NT2/D1 (cell line): Measurements from ENCODE around the gene PHC1.
A peak's percentile ranks its signal among the peaks of the same experiment; 100 is the strongest.

Experiments used
- DNase-seq: peaks from one replicate; pipeline ENCODE4 v3.0.0-alpha.2; 2011; ENCODE audit warnings: low read depth, low spot score
- H3K27me3 ChIP-seq: 2 replicates; pipeline ENCODE4 v1.6.0; 2011; ENCODE audit warnings: mild to moderate bottlenecking; ENCODE audit not compliant: insufficient read length, insufficient read depth
- H3K36me3 ChIP-seq: 2 replicates; pipeline ENCODE4 v1.6.1; 2011; ENCODE audit warnings: mild to moderate bottlenecking, low read length, mixed read lengths; ENCODE audit not compliant: insufficient read depth, insufficient read length
- H3K4me1 ChIP-seq: 2 replicates; pipeline ENCODE4 v1.5.1; 2011; ENCODE audit not compliant: insufficient read depth, insufficient read length
- H3K4me3 ChIP-seq: 2 replicates; pipeline ENCODE4 v1.5.1; 2011; ENCODE audit warnings: low read depth; ENCODE audit not compliant: insufficient read length
- H3K9ac ChIP-seq: 2 replicates; pipeline ENCODE4 v1.6.0; 2011; ENCODE audit warnings: low read depth; ENCODE audit not compliant: insufficient read length
- H3K9me3 ChIP-seq: 2 replicates; pipeline ENCODE4 v1.5.1; 2011; ENCODE audit warnings: mild to moderate bottlenecking, low read length; ENCODE audit not compliant: insufficient read depth
- SUZ12 ChIP-seq: IDR thresholded peaks from 2 replicates; pipeline ENCODE4 v1.6.1; 2011; ENCODE audit not compliant: insufficient read length, insufficient read depth; ENCODE audit errors: extremely low read depth
- YY1 ChIP-seq: IDR thresholded peaks from 2 replicates; pipeline ENCODE4 v1.6.1; 2011; ENCODE audit not compliant: insufficient read length, insufficient read depth
- ZNF274 ChIP-seq: IDR thresholded peaks from 2 replicates; pipeline ENCODE4 v1.6.1; 2011; ENCODE audit warnings: mild to moderate bottlenecking, low read depth, low read length

Gene PHC1

DNA sequence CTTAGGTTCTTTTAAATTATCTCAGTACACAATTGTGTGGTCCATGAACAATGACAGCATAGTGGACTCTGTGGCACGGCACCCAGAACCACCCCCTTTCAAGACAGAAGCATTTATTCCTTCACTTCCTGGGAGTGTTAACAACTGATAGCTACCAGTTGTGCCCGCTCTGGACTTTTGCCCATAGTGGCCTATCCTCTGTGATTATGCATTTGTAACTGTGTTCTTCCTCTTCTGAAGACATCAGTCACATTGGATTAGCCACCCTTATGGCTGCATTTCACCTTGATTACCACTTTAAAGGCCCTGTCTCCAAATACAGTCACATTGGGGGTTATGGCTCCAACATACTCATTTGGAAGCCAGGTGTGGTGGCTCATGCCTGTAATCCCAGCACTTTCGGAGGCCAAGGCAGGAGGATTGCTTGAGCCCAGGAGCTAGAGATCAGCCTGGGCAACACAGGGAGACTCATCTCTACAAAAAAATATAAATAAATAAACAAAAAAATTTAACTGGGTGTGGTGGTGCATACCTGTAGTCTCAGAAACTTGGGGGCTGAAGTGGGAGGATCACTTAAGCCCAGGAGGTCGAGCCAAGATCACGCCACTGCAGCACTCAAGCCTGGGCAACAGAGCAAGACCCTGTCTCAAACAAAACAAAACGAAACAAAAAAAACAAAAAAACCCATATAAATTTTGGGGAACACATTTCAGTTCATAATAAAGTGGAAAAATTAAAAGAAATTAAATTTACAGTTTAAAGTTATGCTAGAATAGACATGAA, 27.6 kb upstream of the PHC1 start:
- Histone ChIP-seq H3K9ac (no peak overlapping the region), H3K4me3 (no peak overlapping the region), H3K27me3 (no peaks in the 10 kb centered on the region), H3K9me3 (peaks cover 9% of the 10 kb centered on the region; the same call in 1 of the 2 replicates), H3K4me1 (peaks cover 2% of the 10 kb centered on the region), H3K36me3 (no peaks in the 10 kb centered on the region)
- TF ChIP-seq YY1 (no peak), SUZ12 (no peak), ZNF274 (no peak)
- DNase-seq: no peak

GRCh38 chr12:8887285-8887715, 27.0 kb upstream of the PHC1 start:
- Histone ChIP-seq H3K9ac (no peak overlapping the region), H3K36me3 (no peaks in the 10 kb centered on the region), H3K4me3 (no peak overlapping the region), H3K4me1 (no peaks in the 10 kb centered on the region), H3K27me3 (no peaks in the 10 kb centered on the region), H3K9me3 (peaks cover 9% of the 10 kb centered on the region; the same call in 1 of the 2 replicates)
- no peak for TF ChIP-seq ZNF274
- no peak for TF ChIP-seq YY1
- TF ChIP-seq SUZ12: no peak
- DNase-seq: no peak

DNA sequence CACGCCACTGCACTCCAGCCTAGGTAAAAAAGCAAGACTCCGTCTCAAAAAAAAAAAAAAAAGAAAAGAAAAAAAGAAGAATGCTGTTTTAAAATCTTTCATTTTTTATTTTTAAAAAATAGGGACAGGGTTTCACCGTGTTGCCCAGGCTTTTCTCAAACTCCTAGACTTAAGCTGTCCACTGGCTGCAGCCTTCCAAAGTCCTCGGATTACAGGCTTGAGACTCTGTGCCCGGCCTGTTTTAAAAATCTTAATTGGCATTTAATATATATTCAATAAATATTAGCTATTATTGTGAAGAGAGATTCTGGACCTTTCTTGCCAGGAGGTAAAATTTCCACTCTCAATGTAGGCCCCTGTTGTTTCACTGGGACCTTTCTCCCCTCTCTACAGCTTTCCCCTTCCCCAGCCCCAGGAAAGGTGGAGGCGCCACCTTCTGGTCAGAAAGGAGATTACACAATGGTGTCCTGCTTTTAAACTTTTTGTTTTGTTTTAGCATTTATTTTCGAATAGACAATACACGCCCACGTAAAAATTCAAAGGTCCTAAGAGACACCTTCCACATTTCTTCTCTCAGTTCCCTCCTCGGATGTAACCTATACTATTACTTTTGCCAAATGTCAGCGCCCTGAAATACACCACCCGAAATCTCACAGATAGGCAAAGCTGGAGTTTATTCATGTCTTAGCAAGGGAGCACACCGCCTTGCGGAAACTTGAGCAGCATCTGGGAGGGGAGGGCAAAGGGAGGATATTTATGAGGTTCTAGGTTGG, 23.8 kb upstream of the PHC1 start:
- no peak overlapping the region for H3K4me3 ChIP-seq
- H3K9me3 ChIP-seq: peaks cover 9% of the 10 kb centered on the region; the same call in 1 of the 2 replicates
- H3K36me3 ChIP-seq: no peaks in the 10 kb centered on the region
- DNase-seq: peak; percentile 87
- H3K27me3 ChIP-seq: no peaks in the 10 kb centered on the region
- H3K9ac ChIP-seq: peak overlapping the region; percentile 6
- no peaks in the 10 kb centered on the region for H3K4me1 ChIP-seq
- no peak for TF ChIP-seq YY1
- TF ChIP-seq ZNF274: no peak
- TF ChIP-seq SUZ12: no peak

GRCh38 chr12:8891976-8892375, 22.3 kb upstream of the PHC1 start:
- H3K9ac ChIP-seq: no peak overlapping the region

DNA sequence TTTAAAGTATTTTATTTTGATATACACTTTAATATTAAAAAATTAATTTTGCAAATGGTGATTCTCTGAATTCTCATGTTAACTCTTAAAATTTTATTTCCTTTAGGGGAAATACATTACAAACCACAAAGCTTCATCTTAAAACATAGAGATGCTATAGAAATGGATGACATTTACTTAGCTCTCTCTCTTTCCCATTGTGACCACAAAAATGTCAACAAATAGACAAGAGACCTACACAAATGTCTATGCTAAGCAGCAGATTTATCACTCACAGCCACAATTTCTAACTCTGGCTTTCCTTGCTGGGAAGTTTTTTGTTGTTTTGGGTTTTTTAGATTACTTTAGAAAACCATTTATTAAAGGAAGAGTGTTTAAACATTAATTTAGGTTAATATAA, 19.9 kb upstream of the PHC1 start:
- H3K27me3 ChIP-seq: no peaks in the 10 kb centered on the region
- H3K9ac ChIP-seq: no peak overlapping the region
- TF ChIP-seq SUZ12: no peak
- no peak for TF ChIP-seq ZNF274
- no peak for TF ChIP-seq YY1
- no peak overlapping the region for H3K4me3 ChIP-seq
- no peaks in the 10 kb centered on the region for H3K9me3 ChIP-seq
- H3K4me1 ChIP-seq: no peaks in the 10 kb centered on the region
- no peaks in the 10 kb centered on the region for H3K36me3 ChIP-seq
- DNase-seq: no peak

More at GRCh38 chr12:8891976-8892375, 22.3 kb upstream of the PHC1 start:
- H3K4me3 ChIP-seq: no peak overlapping the region
- no peaks in the 10 kb centered on the region for H3K36me3 ChIP-seq
- no peaks in the 10 kb centered on the region for H3K27me3 ChIP-seq
- TF ChIP-seq SUZ12: no peak
- TF ChIP-seq YY1: no peak
- no peak for TF ChIP-seq ZNF274
- H3K9me3 ChIP-seq: peaks cover 9% of the 10 kb centered on the region; the same call in 1 of the 2 replicates
- DNase-seq: no peak
- no peaks in the 10 kb centered on the region for H3K4me1 ChIP-seq

GRCh38 chr12:8894986-8895385, 19.3 kb upstream of the PHC1 start:
- TF ChIP-seq SUZ12: no peak
- no peak for TF ChIP-seq YY1
- no peak for TF ChIP-seq ZNF274
- no peak for DNase-seq
- no peaks in the 10 kb centered on the region; the same call in 1 of the 2 replicates for H3K9me3 ChIP-seq
- no peaks in the 10 kb centered on the region for H3K4me1 ChIP-seq
- no peaks in the 10 kb centered on the region for H3K36me3 ChIP-seq
- H3K4me3 ChIP-seq: no peak overlapping the region
- no peak overlapping the region for H3K9ac ChIP-seq
- no peaks in the 10 kb centered on the region for H3K27me3 ChIP-seq

DNA sequence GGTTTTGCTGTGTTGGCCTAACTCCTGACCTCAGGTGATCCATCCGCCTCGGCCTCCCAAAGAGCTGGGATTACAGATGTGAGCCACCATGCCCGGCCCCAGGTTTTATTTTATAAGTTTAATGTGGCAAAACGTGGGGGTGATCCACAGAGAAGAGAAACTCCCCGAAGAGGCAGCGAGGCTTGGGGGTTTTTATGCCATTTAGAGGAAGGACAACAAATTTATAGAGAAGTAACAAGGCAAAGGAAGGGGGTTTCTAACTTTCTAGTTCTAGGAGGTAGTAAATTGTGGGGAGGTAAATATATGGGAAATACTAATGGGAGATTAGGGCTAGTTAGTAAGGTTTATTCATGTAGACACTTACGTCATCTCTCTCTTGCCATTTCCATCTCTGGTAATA, 17.2 kb upstream of the PHC1 start:
- Histone ChIP-seq H3K27me3 (no peaks in the 10 kb centered on the region), H3K36me3 (no peaks in the 10 kb centered on the region), H3K9ac (no peak overlapping the region), H3K9me3 (peaks cover 13% of the 10 kb centered on the region; the same call in 1 of the 2 replicates), H3K4me1 (no peaks in the 10 kb centered on the region), H3K4me3 (no peak overlapping the region)
- DNase-seq: no peak
- no peak for TF ChIP-seq SUZ12
- TF ChIP-seq ZNF274: no peak
- TF ChIP-seq YY1: no peak
